ENCODE data around the gene GALNT16.
"Not testable (repeated sequence)": the region's sequence is repeated elsewhere in the genome, so short reads cannot be mapped to it uniquely, and the experiment has no call there.

Gene GALNT16

GRCh38 chr14:69285661-69286255 is 25.8 kb downstream of the GALNT16 start:
- DNase-seq (ENCODE audit: low read depth in 2 of 2) = no peak

DNA sequence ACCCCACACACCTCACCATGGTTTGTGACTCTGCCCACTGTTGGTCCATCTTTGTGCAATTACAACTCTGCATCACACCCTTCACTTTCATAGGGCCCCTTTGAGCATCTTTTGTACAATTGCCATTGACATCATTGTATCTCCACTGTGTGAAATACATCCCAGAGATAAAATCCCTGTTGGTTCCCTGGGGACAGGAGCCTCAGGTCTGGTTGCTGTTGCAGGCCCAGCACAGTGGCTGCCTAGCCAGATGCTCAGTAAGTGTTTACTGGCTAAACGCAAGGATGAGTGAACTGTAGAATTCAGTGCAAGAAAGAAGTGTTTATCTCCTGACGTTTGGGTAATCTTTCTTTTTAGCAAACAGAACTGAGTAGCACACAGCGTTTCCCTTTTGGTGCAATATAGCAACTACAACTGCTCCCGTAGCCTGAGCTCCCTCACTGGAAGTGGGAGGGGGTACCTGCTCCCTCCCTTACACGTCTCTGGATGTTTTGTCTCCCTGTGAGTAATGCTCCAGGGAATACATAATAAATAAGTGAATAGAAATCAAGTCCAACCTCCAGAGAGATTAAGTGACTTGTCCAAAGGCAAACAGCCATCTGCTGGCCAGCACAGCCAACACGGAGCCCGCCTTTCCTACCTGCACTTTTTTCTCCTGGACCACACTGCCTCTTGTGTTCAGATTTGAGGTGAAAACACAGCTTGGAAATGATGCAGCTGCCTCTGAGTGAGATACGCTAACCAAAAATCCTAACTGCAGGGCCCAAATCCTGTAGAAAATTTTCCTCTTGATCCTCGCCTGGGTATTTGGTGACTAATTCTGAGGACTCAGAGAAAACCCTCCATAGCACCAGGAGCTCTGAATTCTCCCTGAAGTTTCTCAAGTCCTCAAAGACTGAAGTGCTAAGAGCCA is 27.4 kb downstream of the GALNT16 start:
- DNase-seq (ENCODE audit: low read depth in 2 of 2) = no peak

DNA sequence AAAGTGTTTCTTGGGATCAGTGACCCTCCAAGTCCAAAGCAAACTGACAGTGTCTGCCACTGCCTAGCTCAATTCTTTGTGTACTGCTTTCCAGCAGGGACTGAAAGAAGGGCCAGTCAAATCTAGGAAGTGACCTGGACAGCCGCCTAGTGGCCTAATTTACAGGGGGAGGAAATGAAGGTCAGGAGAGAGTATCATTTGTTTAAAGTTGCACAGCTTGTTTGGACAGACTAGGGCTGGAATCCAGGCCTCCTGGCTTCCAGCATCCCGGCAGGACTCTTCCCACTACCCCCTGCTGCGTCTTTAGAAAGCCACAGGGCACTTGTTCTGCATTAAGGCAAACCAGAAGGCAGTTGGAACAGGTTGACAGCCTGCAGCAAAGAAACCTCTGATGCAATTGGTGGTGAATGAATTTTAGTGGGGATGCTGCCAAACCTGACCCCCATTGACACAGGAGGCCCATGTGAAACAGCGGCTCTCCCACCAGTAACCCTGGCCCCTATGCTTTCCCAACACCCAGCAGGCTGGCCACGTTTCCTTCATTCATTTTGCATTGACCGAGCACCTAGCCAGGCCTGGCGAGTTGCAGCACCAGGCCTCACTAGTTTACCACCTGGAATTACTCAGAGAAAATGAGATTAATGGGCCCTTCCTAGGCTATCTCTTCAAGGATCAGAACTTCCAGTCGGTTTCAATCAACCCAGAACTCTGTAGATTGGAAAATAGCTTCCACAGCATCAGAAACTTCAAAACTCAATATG is 28.2 kb downstream of the GALNT16 start:
- no peak for DNase-seq (ENCODE audit: low read depth in 2 of 2)

- DNase-seq (ENCODE audit: low read depth in 2 of 2) = no peak
These were observed 29.2 kb downstream of the GALNT16 start for GRCh38 chr14:69288956-69289705.

DNA sequence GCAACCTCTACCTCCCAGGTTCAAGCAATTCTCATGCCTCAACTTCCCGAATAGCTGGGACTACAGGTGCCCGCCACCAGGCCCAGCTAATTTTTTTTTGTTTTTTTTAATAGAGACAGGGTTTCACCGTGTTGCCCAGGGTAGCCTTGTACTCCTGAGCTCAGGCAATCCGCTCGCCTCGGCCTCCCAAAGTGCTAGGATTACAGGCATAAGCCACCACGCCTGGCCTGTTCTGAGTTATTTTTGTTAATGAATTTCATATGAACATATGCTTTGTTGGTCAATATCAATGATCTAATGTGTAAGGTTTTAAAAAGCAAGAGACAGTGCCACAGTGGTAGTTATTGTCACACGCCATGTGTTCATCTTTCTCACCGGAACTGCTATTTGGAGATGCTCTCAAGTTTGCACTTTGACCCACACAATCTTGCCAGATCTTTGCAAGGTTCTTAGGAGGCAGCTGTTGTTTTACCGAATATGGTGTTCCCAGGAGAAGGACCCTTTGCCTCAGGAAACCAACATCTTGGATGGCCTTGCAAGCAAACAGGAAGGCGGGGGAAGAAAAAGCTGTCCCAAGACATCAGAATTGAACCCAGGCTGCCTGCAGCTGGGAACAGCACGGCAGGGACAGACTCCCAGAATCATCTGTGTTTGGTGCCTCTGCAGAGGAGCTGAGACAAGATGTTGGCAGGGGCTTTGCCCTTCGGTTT is 30.0 kb downstream of the GALNT16 start:
- DNase-seq (ENCODE audit: low read depth in 2 of 2) = no peak

GRCh38 chr14:69290881-69291280 is 30.9 kb downstream of the GALNT16 start:
- not testable (repeated sequence) for DNase-seq (ENCODE audit: low read depth in 2 of 2)

- DNase-seq (ENCODE audit: low read depth in 2 of 2) = no peak
These were observed 31.4 kb downstream of the GALNT16 start for GRCh38 chr14:69291396-69291795.

DNA sequence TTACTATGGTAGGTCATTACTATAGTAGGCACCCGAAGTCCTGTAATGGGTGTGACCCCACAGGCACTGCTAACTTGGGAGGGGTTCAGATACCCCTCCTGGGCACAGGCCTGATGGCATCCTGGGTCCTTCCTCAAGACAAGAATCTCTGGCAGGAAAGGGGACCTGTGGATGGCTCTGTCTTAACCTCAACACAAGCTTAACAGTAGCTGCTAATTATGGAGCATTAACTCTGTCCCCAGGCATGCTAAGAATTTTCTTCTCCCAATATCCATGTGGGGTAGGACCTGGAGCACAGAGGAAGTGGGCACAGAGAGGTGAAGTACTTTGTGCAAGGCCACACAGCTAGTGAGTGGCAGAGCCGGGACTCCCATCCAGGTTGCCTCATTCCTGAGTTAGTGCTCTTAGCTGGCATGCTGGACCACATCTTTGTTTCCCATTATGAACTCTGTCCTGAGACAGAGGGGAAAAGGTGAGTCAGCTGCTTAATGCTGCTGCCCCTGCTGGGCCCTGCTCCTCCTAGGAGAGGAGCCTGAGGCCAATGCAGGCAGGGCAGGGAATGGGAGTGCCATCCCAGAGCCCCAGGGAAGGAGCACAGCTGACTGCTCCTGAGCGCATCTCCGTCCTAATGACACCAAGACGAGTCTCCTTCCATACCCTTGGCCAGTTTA is 32.1 kb downstream of the GALNT16 start:
- no peak for DNase-seq (ENCODE audit: low read depth in 2 of 2)

DNA sequence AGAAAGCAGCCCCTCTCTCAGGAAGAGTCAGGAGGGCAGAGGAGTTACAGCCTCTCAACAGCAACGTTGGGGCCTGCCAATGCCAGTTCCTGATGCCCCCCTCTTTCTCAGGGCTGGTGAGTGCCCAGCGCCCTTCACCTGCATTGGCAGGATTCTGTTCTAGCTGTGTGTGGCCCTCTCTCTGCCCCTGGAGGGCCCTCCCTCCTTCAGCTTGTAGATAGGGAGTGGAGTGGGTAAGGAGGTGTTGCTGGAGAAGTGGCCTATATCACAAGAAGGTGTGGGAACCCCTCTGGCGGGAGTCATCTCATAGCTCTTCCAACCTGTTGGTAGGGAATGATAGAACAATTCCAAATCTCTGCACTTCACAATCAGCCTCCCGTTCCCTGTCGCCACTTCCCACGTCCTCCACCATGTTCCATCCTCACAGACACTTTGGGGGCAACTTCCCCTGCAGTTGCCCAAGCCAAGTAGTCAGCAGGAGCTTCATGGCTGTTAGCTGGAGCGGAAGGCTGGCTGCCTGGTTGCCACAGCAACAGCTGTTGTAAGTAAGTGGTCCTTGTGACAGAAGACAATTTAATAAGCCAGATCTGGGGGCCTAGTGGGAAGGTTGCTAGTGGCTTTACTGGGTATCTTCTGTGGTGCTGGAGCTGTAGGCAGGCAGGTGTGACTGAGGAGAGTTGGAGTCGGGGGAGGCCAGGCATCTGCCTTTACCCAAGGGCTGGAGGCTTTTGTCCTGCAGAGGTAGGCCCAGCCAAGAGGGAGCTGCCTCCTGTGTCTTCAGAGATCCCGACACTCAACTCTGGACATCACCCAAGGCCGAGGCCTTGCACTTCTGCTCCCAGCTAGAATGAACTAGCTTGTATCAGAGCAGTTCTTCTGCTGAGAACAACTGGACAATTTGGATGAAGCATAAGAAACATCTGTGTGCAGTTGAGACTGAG is 38.4 kb downstream of the GALNT16 start:
- no peak for DNase-seq (ENCODE audit: low read depth in 2 of 2)

DNA sequence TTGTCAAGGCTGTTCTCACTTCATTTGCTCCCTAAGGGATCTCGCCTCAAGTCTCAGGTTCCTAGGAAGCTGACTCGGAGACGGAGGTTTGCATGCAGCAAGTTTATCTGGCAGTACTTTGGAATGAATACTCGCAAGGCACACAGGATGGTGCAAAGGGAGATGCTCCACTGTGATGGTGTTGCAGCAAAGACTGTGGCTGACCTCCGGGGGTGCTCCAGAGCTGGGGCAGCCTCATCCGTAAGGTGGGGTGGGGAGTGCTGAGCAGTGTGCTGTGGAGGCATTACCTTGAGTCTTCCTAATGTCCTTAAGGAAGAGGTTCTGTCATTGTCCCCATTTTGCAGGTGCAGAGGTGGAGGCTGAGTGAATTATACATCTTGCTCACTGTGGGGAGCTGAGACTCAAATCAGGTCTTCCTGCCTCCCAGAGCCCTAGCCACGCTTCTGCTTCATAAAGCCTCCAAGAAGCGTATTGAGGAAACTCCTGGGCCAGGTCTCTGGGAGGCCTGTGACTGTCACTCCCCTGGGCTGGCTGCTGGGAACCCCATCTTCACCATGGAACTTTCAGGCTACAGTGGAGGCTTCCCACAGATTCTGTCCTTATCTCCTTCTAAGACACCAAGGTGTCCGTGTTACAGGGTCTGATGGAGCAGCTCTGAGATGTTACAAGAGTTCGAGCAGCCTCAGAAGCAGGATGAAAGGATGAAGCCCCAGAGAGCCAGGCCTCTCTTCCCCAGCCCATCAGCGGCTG is 39.5 kb downstream of the GALNT16 start:
- no peak for DNase-seq (ENCODE audit: low read depth in 2 of 2)

- no peak for DNase-seq (ENCODE audit: low read depth in 2 of 2)
These were observed 40.8 kb downstream of the GALNT16 start for GRCh38 chr14:69300601-69301221.

GRCh38 chr14:69303086-69303485 is 43.1 kb downstream of the GALNT16 start:
- no peak for DNase-seq (ENCODE audit: low read depth in 2 of 2)

DNA sequence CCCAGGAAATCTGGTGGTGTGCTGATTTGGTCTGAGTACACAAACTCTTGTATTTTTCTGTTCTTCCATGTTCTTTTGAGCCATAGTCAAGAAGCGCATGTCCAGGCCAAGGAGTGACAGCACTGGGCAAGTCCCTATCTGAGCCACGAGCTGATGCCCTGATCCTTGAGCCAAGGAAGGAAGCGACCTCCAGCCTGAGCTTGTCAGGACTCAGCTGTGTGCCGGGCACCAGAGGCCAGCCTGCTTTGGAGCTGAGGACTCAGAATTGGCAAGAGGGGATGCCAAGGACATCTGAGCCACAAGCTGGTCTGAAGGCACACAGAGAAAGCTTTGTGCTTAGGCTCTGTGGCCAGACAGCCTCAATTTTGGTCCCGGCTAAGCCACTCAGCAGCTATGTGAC is 52.6 kb downstream of the GALNT16 start:
- DNase-seq (ENCODE audit: low read depth in 2 of 2) = no peak

- DNase-seq (ENCODE audit: low read depth in 2 of 2) = no peak
These were observed 53.2 kb downstream of the GALNT16 start for GRCh38 chr14:69313176-69313575.

GRCh38 chr14:69314327-69314726 is 54.4 kb downstream of the GALNT16 start:
- no peak for DNase-seq (ENCODE audit: low read depth in 2 of 2)

- DNase-seq (ENCODE audit: low read depth in 2 of 2) = no peak
These were observed 55.3 kb downstream of the GALNT16 start for GRCh38 chr14:69315301-69315700.

GRCh38 chr14:69316449-69317101 is 56.6 kb downstream of the GALNT16 start:
- DNase-seq (ENCODE audit: low read depth in 2 of 2) = no peak
